Activated B cell treated with CpG ODN at 0.5 μM for 24 hours (primary cell): Measurements from ENCODE around the gene IMMT. TPM values are rescaled to one million over a fixed set of nuclear protein-coding genes. Genes with fewer than 3 reads are reported as not detected.
"Not testable (repeated sequence)": the region's sequence is repeated elsewhere in the genome, so short reads cannot be mapped to it uniquely, and the experiment has no call there.

Source experiments
- ATAC-seq: fragments of 200-7000 bp; cut with Tn5 transposase; one replicate; pipeline ENCODE4 v1.10.0; 2021; ENCODE audit warnings: low read depth, mild to moderate bottlenecking, moderate library complexity
- CTCF ChIA-PET: fragments of 350-600 bp; sonication (Branson Sonifier 250); formaldehyde crosslinking; loops from one replicate; lab custom pipeline; 2021; ENCODE audit warnings: antibody characterized with exemption; lab: Charles Lee
- POLR2A ChIA-PET: fragments of 350-600 bp; sonication (Branson Sonifier 250); formaldehyde crosslinking; loops from one replicate; lab custom pipeline; 2021; ENCODE audit warnings: antibody characterized with exemption; lab: Charles Lee
- DNase-seq: peaks from one replicate; pipeline ENCODE4 v3.0.0; 2022
- H3K27ac Mint-ChIP-seq: one replicate; pipeline ENCODE4 v1.8.0; 2020; ENCODE audit warnings: mixed read lengths
- H3K27me3 Mint-ChIP-seq: one replicate; pipeline ENCODE4 v1.8.0; 2021; ENCODE audit warnings: mixed read lengths
- H3K36me3 Mint-ChIP-seq: one replicate; pipeline ENCODE4 v1.8.0; 2021; ENCODE audit warnings: low read depth, mixed read lengths
- H3K4me1 Mint-ChIP-seq: one replicate; pipeline ENCODE4 v1.8.0; 2021; ENCODE audit warnings: mixed read lengths
- H3K4me3 Mint-ChIP-seq: one replicate; pipeline ENCODE4 v1.8.0; 2020; ENCODE audit warnings: mild to moderate bottlenecking, mixed read lengths
- H3K9me3 Mint-ChIP-seq: one replicate; pipeline ENCODE4 v1.8.0; 2020; ENCODE audit warnings: mixed read lengths
- CTCF ChIP-seq: fragments of 200-600 bp; IDR thresholded peaks from one replicate; pipeline ENCODE4 v1.8.0; 2022; ENCODE audit warnings: antibody characterized with exemption, mild to moderate bottlenecking
- intact Hi-C: fragments of 100-400 bp; cut with micrococcal nuclease; formaldehyde crosslinking; loops from one replicate; pipeline ENCODE4 v1.15.1; 2024
- total RNA-seq: library from RNA; stranded (reverse); gene quantifications from 2 replicates; pipeline ENCODE4 v1.2.3, GENCODE V29; 2022

The IMMT gene
- total RNA-seq, 1 donor from 2014 or later, result 93.0 TPM

DNA sequence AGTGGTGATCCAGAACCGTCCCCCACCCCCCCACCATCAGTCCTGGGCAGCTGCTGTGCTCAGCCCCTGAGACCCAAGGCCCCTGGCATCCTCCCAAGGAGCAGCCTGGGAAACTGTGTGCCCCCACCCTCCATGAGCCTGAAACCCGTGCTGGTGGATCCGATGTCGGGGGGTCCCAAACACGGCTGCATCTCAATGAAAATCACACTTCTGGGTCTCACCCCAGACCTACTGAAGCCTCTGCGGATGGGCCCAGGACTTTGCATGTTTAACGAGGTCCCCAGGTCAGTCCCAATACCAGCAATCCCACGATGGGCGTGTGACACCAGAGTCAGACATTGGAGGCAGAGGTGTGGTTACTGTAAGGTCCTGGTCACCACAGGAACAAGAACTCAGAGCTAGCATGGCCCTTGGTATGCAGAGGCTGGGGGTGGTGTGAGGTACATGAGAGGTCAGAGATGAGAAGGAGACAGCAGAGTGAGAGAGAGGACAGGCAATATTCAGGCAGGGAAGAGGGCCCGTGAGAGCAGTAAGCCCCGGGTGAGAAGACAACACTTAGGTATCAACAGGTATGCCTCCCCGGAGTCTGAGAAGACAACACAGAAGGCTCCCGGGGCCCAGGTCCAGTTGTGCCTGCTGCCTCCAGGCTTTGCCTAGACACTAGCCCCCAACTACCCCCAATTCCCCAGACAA lies 36.6 kb upstream of the IMMT start:
- no peak overlapping the region for H3K4me3 Mint-ChIP-seq
- no peak overlapping the region for H3K27ac Mint-ChIP-seq
- peaks cover 23% of the 10 kb centered on the region for H3K4me1 Mint-ChIP-seq
- no peak for ATAC-seq
- no peak for TF ChIP-seq CTCF
- ChIA-PET CTCF (no interaction called here), POLR2A (no interaction called here)
- no peak for DNase-seq
- H3K27me3 Mint-ChIP-seq, result no peaks in the 10 kb centered on the region
- intact Hi-C loops, result no loop called here
- no peaks in the 10 kb centered on the region for H3K9me3 Mint-ChIP-seq
- H3K36me3 Mint-ChIP-seq, result no peaks in the 10 kb centered on the region

DNA sequence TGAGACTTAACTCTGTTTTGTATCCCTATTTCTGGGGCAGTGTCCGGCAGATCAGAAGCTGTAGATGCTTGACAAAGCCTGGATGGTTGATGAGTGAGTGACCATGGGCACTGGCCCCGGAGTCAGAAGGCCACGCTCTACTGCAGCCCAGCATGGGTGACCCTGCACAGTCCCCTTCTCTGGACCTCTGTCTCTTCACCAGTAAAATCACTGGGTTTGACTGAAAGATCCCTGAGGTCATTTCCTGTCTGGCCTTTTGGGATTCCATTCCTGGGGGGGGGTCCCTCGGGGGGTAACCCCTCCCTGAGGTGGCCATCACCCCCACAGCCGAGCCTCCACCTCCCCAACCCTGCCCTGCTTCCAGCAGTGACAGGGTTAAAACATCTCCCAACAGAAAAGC lies 35.7 kb upstream of the IMMT start:
- CTCF ChIA-PET, result interaction anchor here (1.6 kb wide), 1 partner anchor 10 kb away, joined by 7 read pairs; no protein-coding TSS in a partner anchor
- H3K27ac Mint-ChIP-seq, result no peak overlapping the region
- POLR2A ChIA-PET, result no interaction called here

GRCh38 chr2:86229221-86229620 lies 34.0 kb upstream of the IMMT start:
- ATAC-seq, result peak; percentile 61
- TF ChIP-seq CTCF, result no peak
- H3K27me3 Mint-ChIP-seq, result no peaks in the 10 kb centered on the region
- POLR2A ChIA-PET, result interaction anchor here (1.2 kb wide), 1 partner anchor 9 kb away, joined by 4 read pairs; no protein-coding TSS in a partner anchor
- no peak overlapping the region for H3K4me3 Mint-ChIP-seq
- CTCF ChIA-PET, result interaction anchor here (1.6 kb wide), 1 partner anchor 8 kb away, joined by 7 read pairs; no protein-coding TSS in a partner anchor
- no peaks in the 10 kb centered on the region for H3K9me3 Mint-ChIP-seq
- H3K4me1 Mint-ChIP-seq, result peaks cover 44% of the 10 kb centered on the region
- H3K27ac Mint-ChIP-seq, result peak overlapping the region; percentile 35
- DNase-seq, result no peak
- no peaks in the 10 kb centered on the region for H3K36me3 Mint-ChIP-seq
- intact Hi-C loops, result loop anchor here (5.0 kb wide), 2 partner anchors 333 to 393 kb away; partner anchors contain the start of genes CHMP3 and RNF103

More for the DNA sequence above, 35.7 kb upstream of the IMMT start:
- Mint-ChIP-seq H3K9me3 (no peaks in the 10 kb centered on the region), H3K4me1 (peaks cover 28% of the 10 kb centered on the region), H3K27me3 (no peaks in the 10 kb centered on the region), H3K4me3 (no peak overlapping the region), H3K36me3 (no peaks in the 10 kb centered on the region)
- TF ChIP-seq CTCF, result no peak
- DNase-seq, result no peak
- intact Hi-C loops, result no loop called here
- no peak for ATAC-seq

GRCh38 chr2:86228574-86228973 lies 33.3 kb upstream of the IMMT start:
- ATAC-seq, CTCF ChIA-PET, H3K27me3 Mint-ChIP-seq, H3K9me3 Mint-ChIP-seq, H3K4me3 Mint-ChIP-seq, DNase-seq, H3K36me3 Mint-ChIP-seq: not testable (repeated sequence)
- intact Hi-C loops, result loop anchor here (5.0 kb wide), 2 partner anchors 334 to 394 kb away; partner anchors contain the start of genes CHMP3 and RNF103
- H3K4me1 Mint-ChIP-seq, result peaks cover 44% of the 10 kb centered on the region
- H3K27ac Mint-ChIP-seq, result peak overlapping the region; percentile 35
- POLR2A ChIA-PET, result interaction anchor here (0.6 to 1.2 kb wide), 2 partner anchors 10 to 15 kb away, joined by 3 to 4 read pairs; no protein-coding TSS in a partner anchor

- H3K4me3 Mint-ChIP-seq, result no peak overlapping the region
- ATAC-seq (no peak), DNase-seq (no peak)
- H3K27ac Mint-ChIP-seq, result no peak overlapping the region
- H3K27me3 Mint-ChIP-seq, result no peaks in the 10 kb centered on the region
- H3K4me1 Mint-ChIP-seq, result peaks cover 44% of the 10 kb centered on the region
- POLR2A ChIA-PET, result interaction anchor here (2.6 kb wide), 1 partner anchor 10 kb away, joined by 20 read pairs; no protein-coding TSS in a partner anchor
- intact Hi-C loops, result loop anchor here (5.0 kb wide), 2 partner anchors 335 to 395 kb away; partner anchors contain the start of genes CHMP3 and RNF103
- H3K9me3 Mint-ChIP-seq, result no peaks in the 10 kb centered on the region
- no peaks in the 10 kb centered on the region for H3K36me3 Mint-ChIP-seq
- TF ChIP-seq CTCF, result no peak
- CTCF ChIA-PET, result no interaction called here
Measured at GRCh38 chr2:86227685-86228084, 32.4 kb upstream of the IMMT start.
